PC-9 (cell line): ENCODE data around the gene B4GALNT2. TPM values are rescaled to one million over a fixed set of nuclear protein-coding genes. Genes with fewer than 3 reads are reported as not detected.

ENCODE experiments used
- BruUV-seq: library from RNA; stranded (reverse); fragments of 400-500 nt; replicated peaks from 2 replicates; lab custom pipeline; 2021; lab: Mats Ljungman, UMichigan
- CTCF ChIA-PET: fragments of 300-600 bp; sonication (Branson Sonifier 250); formaldehyde crosslinking; loops from one replicate; lab custom pipeline; 2022; ENCODE audit warnings: antibody characterized with exemption; lab: Charles Lee
- POLR2A ChIA-PET: fragments of 300-600 bp; sonication (Branson Sonifier 250); formaldehyde crosslinking; loops from one replicate; lab custom pipeline; 2022; ENCODE audit warnings: antibody characterized with exemption; ENCODE audit not compliant: unreplicated experiment; lab: Charles Lee
- DNase-seq, 2 experiments: peaks; one replicate each; pipeline versions ENCODE4 v3.0.0 to v3.0.0-alpha.2; 2015 to 2022; ENCODE audit warnings: mixed read lengths in 1 of 2
- H2AFZ ChIP-seq: fragments of 200-600 bp; sonication (generic); 2 replicates; pipeline ENCODE4 v1.8.1; 2017; ENCODE audit warnings: antibody characterized with exemption
- H3F3A ChIP-seq: fragments of 200-600 bp; sonication (generic); 2 replicates; pipeline ENCODE4 v1.8.1; 2017; ENCODE audit warnings: antibody characterized with exemption, mild to moderate bottlenecking, low read depth; ENCODE audit not compliant: insufficient read depth
- H3K27ac ChIP-seq: fragments of 200-600 bp; sonication (generic); 2 replicates; pipeline ENCODE4 v1.6.1; 2016; ENCODE audit warnings: mixed run types
- H3K27me3 ChIP-seq: fragments of 200-600 bp; sonication (generic); 2 replicates; pipeline ENCODE4 v1.6.1; 2016; ENCODE audit warnings: low read depth, mixed run types; ENCODE audit not compliant: insufficient read depth
- H3K36me3 ChIP-seq: fragments of 200-600 bp; sonication (generic); 2 replicates; pipeline ENCODE4 v1.6.1; 2016; ENCODE audit warnings: low read depth, mixed run types
- H3K4me1 ChIP-seq: fragments of 200-600 bp; sonication (generic); replicated peaks from 2 replicates; pipeline ENCODE4 v1.6.1; 2016; ENCODE audit warnings: mixed run types; ENCODE audit not compliant: insufficient read depth
- H3K4me2 ChIP-seq: fragments of 200-600 bp; sonication (generic); 2 replicates; pipeline ENCODE4 v1.6.1; 2017; ENCODE audit warnings: mixed run types
- H3K4me3 ChIP-seq: fragments of 200-600 bp; sonication (generic); 2 replicates; pipeline ENCODE4 v1.6.1; 2016; ENCODE audit warnings: mixed run types
- H3K79me2 ChIP-seq: fragments of 200-600 bp; sonication (generic); 2 replicates; pipeline ENCODE4 v1.6.1; 2017; ENCODE audit warnings: low read depth, mixed run types
- H3K9me2 ChIP-seq: fragments of 200-600 bp; sonication (generic); 2 replicates; pipeline ENCODE4 v1.8.1; 2017; ENCODE audit warnings: mild to moderate bottlenecking; ENCODE audit not compliant: insufficient read depth
- H3K9me3 ChIP-seq: fragments of 200-600 bp; sonication (generic); 2 replicates; pipeline ENCODE4 v1.8.1; 2016; ENCODE audit warnings: low read depth; ENCODE audit not compliant: insufficient read depth
- H4K20me1 ChIP-seq: fragments of 200-600 bp; sonication (generic); 2 replicates; pipeline ENCODE4 v1.8.1; 2017; ENCODE audit not compliant: insufficient read depth
- CTCF ChIP-seq: fragments of 200-600 bp; sonication (generic); conservative IDR thresholded peaks from 2 replicates; pipeline ENCODE4 v1.6.1; 2017; ENCODE audit warnings: mixed run types, antibody characterized with exemption, mild to moderate bottlenecking, moderate library complexity
- EZH2 ChIP-seq: fragments of 200-600 bp; sonication (generic); IDR thresholded peaks from 2 replicates; pipeline ENCODE4 v1.8.0; 2017; ENCODE audit warnings: antibody characterized with exemption, low read depth
- intact Hi-C: fragments of 100-400 bp; cut with micrococcal nuclease; formaldehyde crosslinking; loops from one replicate; pipeline ENCODE4 v1.10.0; 2022; ENCODE audit not compliant: unreplicated experiment
- total RNA-seq: library from RNA; stranded (reverse); gene quantifications from 2 replicates; pipeline ENCODE4 v1.2.3, GENCODE V29; 2021

Gene B4GALNT2
- total RNA-seq, 1 experiment from 2014 or later, result not detected

GRCh38 chr17:49086316-49086605 lies 46.3 kb upstream of the B4GALNT2 start:
- Histone ChIP-seq H3F3A (no peaks in the 10 kb centered on the region; the same call in 1 of the 2 replicates), H3K4me3 (no peak overlapping the region), H3K9me2 (no peaks in the 10 kb centered on the region), H3K4me2 (no peak overlapping the region), H3K27me3 (no peaks in the 10 kb centered on the region), H3K36me3 (no peaks in the 10 kb centered on the region), H3K79me2 (no peaks in the 10 kb centered on the region), H3K9me3 (no peaks in the 10 kb centered on the region), H4K20me1 (no peaks in the 10 kb centered on the region), H2AFZ (no peak overlapping the region), H3K27ac (no peak overlapping the region), H3K4me1 (no peaks in the 10 kb centered on the region)
- no TSS peak for BruUV-seq
- ChIA-PET POLR2A (no interaction called here), CTCF (no interaction called here)
- intact Hi-C loops, result no loop called here
- DNase-seq, result no peak
- no peak for TF ChIP-seq EZH2
- no peak for TF ChIP-seq CTCF

- Histone ChIP-seq H3K9me2 (no peaks in the 10 kb centered on the region), H3K79me2 (no peaks in the 10 kb centered on the region), H3K27me3 (no peaks in the 10 kb centered on the region), H3F3A (no peaks in the 10 kb centered on the region; the same call in 1 of the 2 replicates), H3K36me3 (no peaks in the 10 kb centered on the region), H3K4me2 (no peak overlapping the region), H3K27ac (no peak overlapping the region), H3K4me1 (no peaks in the 10 kb centered on the region), H3K4me3 (no peak overlapping the region), H4K20me1 (no peaks in the 10 kb centered on the region), H2AFZ (no peak overlapping the region), H3K9me3 (no peaks in the 10 kb centered on the region)
- CTCF ChIA-PET, result no interaction called here
- TF ChIP-seq EZH2 (no peak), CTCF (no peak)
- POLR2A ChIA-PET, result no interaction called here
- BruUV-seq, result no TSS peak
- no peak for DNase-seq
- intact Hi-C loops, result no loop called here
Measured at GRCh38 chr17:49086649-49087048, 45.9 kb upstream of the B4GALNT2 start.

GRCh38 chr17:49089094-49089493 lies 43.5 kb upstream of the B4GALNT2 start:
- TF ChIP-seq CTCF, result no peak
- TF ChIP-seq EZH2, result no peak
- POLR2A ChIA-PET, result no interaction called here
- H3K9me3 ChIP-seq, result no peaks in the 10 kb centered on the region
- intact Hi-C loops, result no loop called here
- no peak overlapping the region for H3K4me2 ChIP-seq
- H3K36me3 ChIP-seq, result no peaks in the 10 kb centered on the region
- H3K4me1 ChIP-seq, result no peaks in the 10 kb centered on the region
- H3K9me2 ChIP-seq, result no peaks in the 10 kb centered on the region
- no peak overlapping the region for H3K27ac ChIP-seq
- DNase-seq, result no peak
- H3F3A ChIP-seq, result no peaks in the 10 kb centered on the region; the same call in 1 of the 2 replicates
- no TSS peak for BruUV-seq
- no peak overlapping the region for H3K4me3 ChIP-seq
- no peaks in the 10 kb centered on the region for H3K27me3 ChIP-seq
- H4K20me1 ChIP-seq, result no peaks in the 10 kb centered on the region
- no peaks in the 10 kb centered on the region for H3K79me2 ChIP-seq
- H2AFZ ChIP-seq, result no peak overlapping the region
- CTCF ChIA-PET, result no interaction called here
